Subcutaneous abdominal adipose tissue (tissue), 5 donors: Measurements from ENCODE around the gene TRHDE.

Source experiments
- H3K27ac ChIP-seq: one replicate; pipeline ENCODE4 v1.7.0; 2013; ENCODE audit warnings: low read depth, mild to moderate bottlenecking, inconsistent platforms, low read length, moderate library complexity
- H3K27me3 ChIP-seq, 5 donors: one replicate each; pipeline ENCODE4 v1.7.0; 2013; ENCODE audit warnings: low read length in 5 of 5, inconsistent platforms in 1 of 5; ENCODE audit not compliant: control insufficient read depth in 5 of 5, insufficient read depth in 4 of 5
- H3K36me3 ChIP-seq, 5 donors: one replicate each; pipeline ENCODE4 v1.7.0; 2013; ENCODE audit warnings: low read length in 5 of 5; ENCODE audit not compliant: control insufficient read depth in 5 of 5, insufficient read depth in 5 of 5
- H3K4me1 ChIP-seq, 5 donors: one replicate each; pipeline ENCODE4 v1.7.0; 2013; ENCODE audit warnings: low read length in 5 of 5, mild to moderate bottlenecking in 3 of 5, moderate library complexity in 1 of 5; ENCODE audit not compliant: control insufficient read depth in 5 of 5, insufficient read depth in 5 of 5
- H3K4me3 ChIP-seq, 5 donors: one replicate each; pipeline ENCODE4 v1.7.0; 2013; ENCODE audit warnings: low read length in 5 of 5, low read depth in 1 of 5
- H3K9ac ChIP-seq, 5 donors: one replicate each; pipeline ENCODE4 v1.7.0; 2013; ENCODE audit warnings: low read length in 5 of 5, mild to moderate bottlenecking in 4 of 5, moderate library complexity in 3 of 5
- H3K9me3 ChIP-seq, 5 donors: one replicate each; pipeline ENCODE4 v1.7.0; 2013; ENCODE audit warnings: low read length in 5 of 5; ENCODE audit not compliant: control insufficient read depth in 5 of 5
- donor health status: healthy.
- donor health status: healthy.
- donor health status: healthy.
- donor health status: healthy.
- donor health status: healthy.

TRHDE gene

DNA sequence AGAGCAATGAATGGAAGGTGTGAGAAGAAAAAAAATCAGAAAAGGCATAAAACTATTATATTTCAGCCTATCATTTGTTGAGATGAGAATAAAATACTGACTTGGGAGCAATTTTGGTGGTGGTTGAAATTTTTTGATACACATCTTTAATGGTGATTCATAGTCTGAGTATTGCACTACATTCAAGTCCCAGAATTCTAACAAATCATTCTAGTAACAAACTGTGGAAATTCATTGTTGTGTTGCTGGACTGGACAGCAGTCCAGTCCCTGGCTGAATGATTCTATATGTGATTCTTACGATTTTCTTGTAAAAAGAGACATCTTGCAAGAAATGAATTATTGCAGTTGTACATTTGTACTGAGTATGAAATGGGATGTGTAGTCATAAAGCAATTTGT lies 268.6 kb downstream of the TRHDE start:
- H3K4me1 ChIP-seq: peaks cover 0 to 5% (median 0%) of the 10 kb centered on the region in 5 donors
- H3K27ac ChIP-seq: no peak overlapping the region
- no peaks in the 10 kb centered on the region for H3K36me3 ChIP-seq
- no peaks in the 10 kb centered on the region for H3K27me3 ChIP-seq
- no peak overlapping the region for H3K9ac ChIP-seq
- no peak overlapping the region for H3K4me3 ChIP-seq
- no peaks in the 10 kb centered on the region for H3K9me3 ChIP-seq

DNA sequence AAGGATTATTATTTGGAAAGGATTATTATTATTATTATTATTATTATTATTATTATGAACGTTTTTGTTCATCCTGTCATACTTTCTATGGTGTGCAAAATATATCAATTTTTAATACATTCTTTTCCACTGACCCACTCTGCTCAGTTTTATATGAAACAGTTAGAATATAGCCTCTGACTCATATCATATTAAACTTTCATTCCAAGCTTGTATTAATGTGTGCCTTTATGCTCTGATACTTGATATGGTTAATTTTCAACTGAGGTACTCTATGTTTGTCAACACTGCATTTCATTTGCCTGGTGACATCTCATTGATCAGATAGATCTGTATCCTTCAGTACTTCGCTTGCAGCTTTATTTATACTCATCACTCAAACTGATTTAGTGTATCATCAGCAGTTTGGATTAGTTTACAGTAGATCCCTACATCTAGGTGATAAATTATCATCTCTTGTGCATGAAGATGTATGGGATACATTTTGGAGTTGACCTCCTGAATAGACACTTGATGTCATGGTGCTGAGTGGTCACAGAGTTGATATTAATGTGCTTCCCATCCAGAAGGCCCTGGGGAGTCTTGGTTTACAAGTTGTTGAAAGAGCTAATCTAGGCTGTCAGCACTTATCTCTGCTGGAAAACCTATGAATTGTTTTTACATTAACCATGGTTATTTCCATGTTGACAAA lies 271.8 kb downstream of the TRHDE start:
- no peak overlapping the region for H3K4me3 ChIP-seq

DNA sequence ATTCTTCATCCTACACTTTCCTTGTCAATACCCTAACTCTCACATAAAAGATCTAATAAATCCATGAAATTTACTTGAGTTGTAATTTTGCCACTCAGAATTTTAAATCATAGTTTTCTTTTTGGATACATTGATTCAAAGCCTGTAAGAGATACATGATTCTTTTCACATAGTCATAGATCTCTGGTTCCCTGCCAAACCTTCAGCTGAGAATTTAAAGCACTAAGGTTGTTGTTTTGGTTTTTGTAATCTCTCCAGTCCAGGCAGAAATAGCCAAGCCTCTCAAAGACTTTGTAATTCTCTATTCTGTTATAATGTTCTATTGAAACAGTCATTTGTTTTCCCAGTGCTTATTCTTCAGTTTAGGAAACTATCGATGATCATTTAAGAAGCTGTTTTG lies 273.9 kb downstream of the TRHDE start:
- peaks cover 0 to 16% (median 4%) of the 10 kb centered on the region in 5 donors for H3K4me1 ChIP-seq
- peak overlapping the region; percentile 14 for H3K27ac ChIP-seq
- no peak overlapping the region for H3K4me3 ChIP-seq

More for the DNA sequence above, 271.8 kb downstream of the TRHDE start:
- H3K9ac ChIP-seq: no peak overlapping the region
- no peak overlapping the region for H3K27ac ChIP-seq
- no peaks in the 10 kb centered on the region for H3K9me3 ChIP-seq
- no peaks in the 10 kb centered on the region for H3K27me3 ChIP-seq
- H3K4me1 ChIP-seq: peaks cover 0 to 16% (median 4%) of the 10 kb centered on the region in 5 donors
- no peaks in the 10 kb centered on the region for H3K36me3 ChIP-seq

DNA sequence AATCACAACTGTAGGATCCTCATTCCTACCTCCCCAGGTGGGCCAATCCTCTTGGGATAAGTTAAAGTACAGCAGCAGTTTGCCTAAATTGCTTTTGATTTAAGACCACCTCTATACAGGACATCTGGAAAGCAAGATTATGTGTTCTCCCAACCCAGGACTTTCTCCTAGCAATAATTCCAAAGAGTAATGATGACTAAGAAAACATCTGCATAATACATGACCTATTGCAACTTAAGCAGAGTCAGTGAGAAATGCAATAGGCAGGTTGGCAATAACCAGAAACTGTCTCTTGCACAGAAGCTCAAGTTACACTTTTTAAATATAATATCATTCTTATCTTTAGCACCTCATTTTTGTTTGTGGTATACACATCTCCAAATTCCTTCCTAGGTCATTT lies 275.4 kb downstream of the TRHDE start:
- H3K4me1 ChIP-seq: peaks cover 0 to 16% (median 4%) of the 10 kb centered on the region in 5 donors

More for the DNA sequence above, 273.9 kb downstream of the TRHDE start:
- Histone ChIP-seq H3K9ac (no peak overlapping the region), H3K36me3 (no peaks in the 10 kb centered on the region), H3K9me3 (no peaks in the 10 kb centered on the region), H3K27me3 (no peaks in the 10 kb centered on the region)

DNA sequence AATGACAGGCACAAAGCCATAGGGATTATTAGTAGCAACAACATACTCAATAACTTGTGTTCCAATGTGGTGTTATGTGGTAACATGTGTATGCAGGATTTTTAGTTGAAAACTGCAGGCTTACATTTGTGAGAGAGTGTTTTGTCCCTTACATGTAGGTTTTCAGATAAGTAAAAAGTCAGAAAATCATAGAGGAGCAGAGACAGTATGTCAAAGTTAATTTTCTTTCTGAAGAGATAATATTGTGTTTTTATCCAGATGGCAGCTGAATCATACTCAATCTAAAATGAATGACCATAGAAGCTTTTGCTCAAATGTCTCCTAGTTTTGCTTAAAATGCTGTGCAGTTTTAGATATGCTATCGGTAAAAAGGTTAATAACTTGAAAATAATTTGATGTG lies 277.0 kb downstream of the TRHDE start:
- H3K9me3 ChIP-seq: no peaks in the 10 kb centered on the region
- no peak overlapping the region for H3K27ac ChIP-seq
- no peak overlapping the region for H3K4me3 ChIP-seq
- H3K4me1 ChIP-seq: peaks cover 0 to 16% (median 4%) of the 10 kb centered on the region in 5 donors
- H3K27me3 ChIP-seq: no peaks in the 10 kb centered on the region
- H3K36me3 ChIP-seq: no peaks in the 10 kb centered on the region
- no peak overlapping the region for H3K9ac ChIP-seq

More for the DNA sequence above, 275.4 kb downstream of the TRHDE start:
- Histone ChIP-seq H3K4me3 (no peak overlapping the region), H3K27ac (no peak overlapping the region), H3K9me3 (no peaks in the 10 kb centered on the region), H3K27me3 (no peaks in the 10 kb centered on the region), H3K9ac (no peak overlapping the region), H3K36me3 (no peaks in the 10 kb centered on the region)

DNA sequence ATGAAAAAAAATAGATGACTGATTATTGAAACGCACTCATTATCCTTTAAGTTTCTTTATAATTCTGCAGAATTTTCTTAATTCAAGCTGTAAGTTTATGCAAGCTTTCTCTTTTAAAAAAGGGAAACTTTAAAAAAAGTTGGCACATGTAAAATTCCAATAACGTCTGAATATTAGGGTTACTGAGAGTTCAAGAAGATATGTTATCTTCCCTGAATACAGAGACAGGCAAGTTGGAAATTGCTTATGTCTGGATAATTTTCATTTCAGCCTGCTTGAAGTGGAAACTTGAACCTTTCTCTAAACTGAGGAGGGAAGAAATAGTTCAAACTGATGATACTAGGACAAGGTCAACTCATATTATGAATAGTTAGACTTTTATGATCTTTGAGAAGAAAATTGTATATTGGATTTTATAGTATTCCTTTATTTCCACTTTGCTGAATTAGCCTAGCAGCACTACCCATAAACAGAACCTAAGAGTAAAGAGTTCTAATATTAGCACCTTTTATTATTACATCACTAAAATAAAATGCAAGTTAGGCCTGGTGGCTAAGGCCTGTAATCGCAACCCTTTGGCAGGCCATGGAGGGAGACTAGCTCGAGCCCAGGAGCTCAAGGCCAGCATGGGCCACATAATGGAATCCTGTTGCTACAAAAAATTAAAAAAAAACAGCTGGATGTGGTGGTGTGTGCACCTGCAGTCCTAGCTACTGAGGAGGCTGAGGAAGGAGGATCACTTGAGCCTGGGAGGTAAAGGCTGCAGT lies 288.0 kb downstream of the TRHDE start:
- no peaks in the 10 kb centered on the region for H3K27me3 ChIP-seq
- no peak overlapping the region for H3K27ac ChIP-seq
- H3K36me3 ChIP-seq: peaks cover 0 to 3% (median 0%) of the 10 kb centered on the region in 5 donors
- no peak overlapping the region for H3K9ac ChIP-seq
- H3K4me3 ChIP-seq: no peak overlapping the region
- H3K9me3 ChIP-seq: no peaks in the 10 kb centered on the region
- no peaks in the 10 kb centered on the region for H3K4me1 ChIP-seq

DNA sequence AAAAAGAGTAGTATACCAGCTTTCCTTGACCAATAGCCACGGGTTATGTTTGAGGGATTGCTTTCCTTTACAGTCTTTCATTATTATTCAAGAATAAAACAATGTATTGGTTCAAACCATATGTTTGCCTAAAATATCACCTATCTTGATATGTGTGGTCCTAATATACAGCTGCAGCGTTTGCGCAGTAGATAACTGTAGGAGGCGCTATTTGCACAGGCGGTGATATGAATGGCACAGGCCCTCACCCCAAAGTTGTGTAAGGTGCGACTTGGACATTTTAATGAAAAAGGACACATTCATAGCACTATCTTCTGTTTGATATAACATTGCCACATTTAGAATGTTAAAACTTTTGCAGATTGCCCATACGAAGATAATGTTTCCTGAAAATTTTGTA lies 298.4 kb downstream of the TRHDE start:
- H3K27me3 ChIP-seq: no peaks in the 10 kb centered on the region
- H3K27ac ChIP-seq: no peak overlapping the region
- H3K4me1 ChIP-seq: no peaks in the 10 kb centered on the region
- no peaks in the 10 kb centered on the region for H3K9me3 ChIP-seq
- H3K4me3 ChIP-seq: no peak overlapping the region
- H3K9ac ChIP-seq: no peak overlapping the region
- H3K36me3 ChIP-seq: peaks cover 0 to 10% (median 0%) of the 10 kb centered on the region in 5 donors

DNA sequence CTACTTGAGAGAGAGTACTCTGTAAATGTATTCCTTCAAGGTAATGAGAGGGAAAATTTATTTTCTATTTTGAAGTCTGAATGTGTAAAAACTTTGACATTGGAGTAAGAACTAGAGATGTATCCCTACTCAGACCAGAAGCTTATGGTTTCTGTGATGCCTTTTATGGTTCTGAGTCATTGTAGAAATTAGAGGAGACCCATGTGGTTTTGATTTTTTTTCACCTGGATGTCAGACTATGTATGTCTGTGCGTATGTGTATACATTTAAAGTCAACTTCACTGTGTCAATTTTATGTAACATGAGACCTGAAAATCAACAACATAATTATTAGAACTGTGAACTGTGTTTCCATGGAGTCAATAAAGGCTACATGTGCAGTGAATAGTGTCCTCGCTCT lies 302.0 kb downstream of the TRHDE start:
- Histone ChIP-seq H3K4me1 (no peaks in the 10 kb centered on the region), H3K4me3 (no peak overlapping the region), H3K27me3 (no peaks in the 10 kb centered on the region), H3K27ac (no peak overlapping the region), H3K9ac (no peak overlapping the region), H3K36me3 (peaks cover 0 to 11% (median 0%) of the 10 kb centered on the region in 5 donors), H3K9me3 (no peaks in the 10 kb centered on the region)

DNA sequence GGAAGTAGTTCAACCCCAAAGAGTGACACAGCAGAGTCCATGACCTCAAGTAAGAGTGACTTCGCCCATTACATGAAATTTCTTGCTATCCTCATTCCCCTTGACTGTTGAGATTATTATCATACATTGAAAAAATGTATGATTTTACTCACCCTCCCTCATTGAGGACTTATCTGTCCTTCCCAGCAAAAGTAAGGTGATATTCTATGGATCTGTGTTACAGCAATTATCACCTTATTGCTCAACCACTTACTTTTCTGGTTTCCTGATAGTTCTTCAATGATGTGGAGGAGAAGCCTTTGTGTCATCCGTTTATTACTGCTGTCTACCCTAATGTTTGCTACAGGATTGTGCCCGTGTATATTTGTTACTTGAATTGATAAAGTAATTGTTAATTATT lies 306.2 kb downstream of the TRHDE start:
- H3K4me1 ChIP-seq: no peaks in the 10 kb centered on the region
- peaks cover 0 to 3% (median 0%) of the 10 kb centered on the region in 5 donors for H3K36me3 ChIP-seq
- no peak overlapping the region for H3K9ac ChIP-seq
- no peaks in the 10 kb centered on the region for H3K27me3 ChIP-seq
- H3K4me3 ChIP-seq: no peak overlapping the region
- H3K27ac ChIP-seq: no peak overlapping the region
- H3K9me3 ChIP-seq: no peaks in the 10 kb centered on the region

DNA sequence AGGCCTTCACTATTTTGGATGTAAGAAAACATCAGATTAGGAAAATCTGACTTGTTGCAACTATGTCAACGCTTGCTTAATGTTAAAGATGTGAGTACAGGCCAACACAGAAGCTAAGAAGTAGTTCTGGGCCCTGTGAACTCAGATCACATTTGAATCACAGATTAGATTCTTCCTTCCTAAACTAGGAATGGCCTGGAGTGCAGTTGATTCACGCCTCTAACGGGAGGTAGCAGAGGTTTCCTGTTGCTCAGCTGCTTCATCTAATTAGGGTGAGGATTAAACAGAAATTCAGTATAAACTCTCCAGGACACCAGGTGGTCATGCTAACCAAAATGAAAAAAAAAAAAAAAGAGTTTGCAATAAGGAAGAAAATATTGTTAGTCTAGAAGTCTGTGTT lies 314.3 kb downstream of the TRHDE start:
- Histone ChIP-seq H3K9ac (no peak overlapping the region), H3K4me3 (no peak overlapping the region), H3K36me3 (no peaks in the 10 kb centered on the region), H3K4me1 (no peaks in the 10 kb centered on the region), H3K9me3 (peaks cover 0 to 2% (median 0%) of the 10 kb centered on the region in 5 donors), H3K27me3 (no peaks in the 10 kb centered on the region), H3K27ac (no peak overlapping the region)
